GM12892 (cell line): ENCODE data around the gene BASP1.
"Not testable (repeated sequence)": the region's sequence is repeated elsewhere in the genome, so short reads cannot be mapped to it uniquely, and the experiment has no call there.

Experiments used
- DNase-seq: peaks from one replicate; pipeline ENCODE4 v3.0.0; 2011; ENCODE audit not compliant: insufficient read length
- FAIRE-seq: peaks from 2 replicates; lab custom pipeline; 2011; peaks lifted over from hg19 to GRCh38; lab: Jason Lieb, UNC
- POLR2A ChIP-seq: IDR thresholded peaks from 2 replicates; pipeline ENCODE4 v1.6.1; 2011; ENCODE audit warnings: low read depth, low read length, control low read depth
- POLR2AphosphoS5 ChIP-seq: IDR thresholded peaks from 2 replicates; pipeline ENCODE4 v1.6.1; 2011; ENCODE audit warnings: low read depth, low read length, control low read depth
- TAF1 ChIP-seq: IDR thresholded peaks from 2 replicates; pipeline ENCODE4 v1.6.1; 2011; ENCODE audit warnings: low read depth, mild to moderate bottlenecking, control low read depth, low read length, borderline replicate concordance

BASP1 gene

DNA sequence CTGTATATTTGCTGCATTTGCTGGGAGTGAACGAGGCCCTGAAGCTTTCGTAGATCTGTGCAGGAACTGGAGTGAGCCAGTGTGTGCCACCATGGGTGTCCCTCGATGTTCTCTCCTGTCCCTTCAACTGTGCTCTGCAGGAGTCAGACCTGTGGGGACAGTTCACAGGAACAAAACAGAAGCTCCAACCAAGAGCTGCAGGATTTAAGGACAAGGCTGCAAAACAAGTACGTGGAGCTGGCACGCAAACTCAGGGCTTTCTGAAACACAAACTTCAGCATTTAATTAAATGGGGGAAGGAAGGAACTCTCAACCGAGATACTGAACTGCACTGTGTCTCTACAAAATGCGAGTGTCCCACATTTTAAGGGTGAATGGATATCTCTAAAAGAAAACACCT is 24.2 kb downstream of the BASP1 start:
- no peak for FAIRE-seq
- no peak for TF ChIP-seq POLR2AphosphoS5
- TF ChIP-seq POLR2A: no peak
- no peak for TF ChIP-seq TAF1

DNA sequence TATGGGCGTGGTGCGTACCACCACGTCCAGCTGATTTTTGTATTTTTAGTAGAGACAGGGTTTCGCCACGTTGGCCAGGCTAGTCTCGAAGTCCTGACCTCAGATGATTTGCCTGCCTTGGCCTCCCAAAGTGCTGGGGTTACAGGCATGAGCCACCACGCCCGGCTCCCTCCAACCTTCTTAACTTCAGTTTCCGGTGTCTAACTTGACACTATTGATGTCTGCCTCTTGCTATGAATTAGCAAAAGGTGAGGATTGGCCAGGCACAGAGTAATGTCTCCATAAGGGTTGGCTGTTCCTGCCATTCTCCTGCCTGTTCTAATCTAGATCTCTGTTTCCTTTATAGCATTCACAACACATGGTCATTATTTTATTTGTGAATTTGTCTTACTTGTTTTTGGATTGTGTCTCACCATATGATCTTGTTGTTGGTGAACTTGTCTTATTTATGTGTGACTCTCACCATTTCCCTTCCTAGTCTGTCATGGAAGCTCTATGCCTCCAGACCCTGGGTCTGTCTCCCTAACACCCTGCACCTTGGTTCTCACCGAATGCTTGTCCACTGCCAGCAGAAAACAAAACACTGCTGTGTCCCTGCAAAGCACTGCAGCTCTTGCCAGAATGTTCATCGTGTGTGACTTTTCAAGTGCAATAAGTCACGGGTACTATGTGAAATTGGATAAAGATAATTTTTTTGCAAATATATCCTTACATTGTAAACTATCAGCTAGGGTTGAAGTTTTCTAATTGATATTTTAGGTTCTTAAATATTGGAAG is 26.0 kb downstream of the BASP1 start:
- DNase-seq: no peak
- FAIRE-seq: no peak
- TF ChIP-seq POLR2A (no peak), POLR2AphosphoS5 (no peak), TAF1 (no peak)

More for the DNA sequence above, 24.2 kb downstream of the BASP1 start:
- no peak for DNase-seq

DNA sequence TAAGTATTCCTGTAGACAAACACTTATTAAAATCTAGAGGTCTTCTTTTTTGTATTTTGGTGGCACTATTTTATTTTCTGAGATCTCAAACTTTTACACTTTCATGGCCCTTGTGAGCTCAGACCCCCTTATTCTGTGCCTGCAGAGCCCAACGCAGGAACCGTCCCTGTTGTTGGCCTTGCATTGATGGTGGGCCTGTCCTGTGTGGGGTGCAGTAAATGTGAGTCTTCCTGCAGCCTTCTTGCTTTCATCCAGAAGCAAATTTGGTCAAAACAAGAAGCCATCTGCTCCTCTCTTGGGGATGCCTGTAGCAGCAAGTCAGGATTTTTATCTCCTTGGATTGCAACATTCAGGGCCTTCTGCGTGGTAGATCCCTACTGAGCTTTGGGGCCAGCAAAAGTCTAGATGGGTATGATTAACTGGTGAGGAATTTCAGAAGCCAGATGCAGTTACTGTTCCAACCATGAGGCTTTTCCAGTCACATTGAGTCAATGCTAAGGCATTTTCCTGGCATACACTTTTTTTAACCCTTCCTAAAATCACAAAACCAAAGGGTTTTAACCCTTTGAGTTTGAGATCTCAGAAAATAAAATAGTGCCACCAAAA is 31.7 kb downstream of the BASP1 start:
- FAIRE-seq: no peak
- no peak for DNase-seq
- TF ChIP-seq POLR2A: no peak
- TF ChIP-seq TAF1: no peak
- no peak for TF ChIP-seq POLR2AphosphoS5

DNA sequence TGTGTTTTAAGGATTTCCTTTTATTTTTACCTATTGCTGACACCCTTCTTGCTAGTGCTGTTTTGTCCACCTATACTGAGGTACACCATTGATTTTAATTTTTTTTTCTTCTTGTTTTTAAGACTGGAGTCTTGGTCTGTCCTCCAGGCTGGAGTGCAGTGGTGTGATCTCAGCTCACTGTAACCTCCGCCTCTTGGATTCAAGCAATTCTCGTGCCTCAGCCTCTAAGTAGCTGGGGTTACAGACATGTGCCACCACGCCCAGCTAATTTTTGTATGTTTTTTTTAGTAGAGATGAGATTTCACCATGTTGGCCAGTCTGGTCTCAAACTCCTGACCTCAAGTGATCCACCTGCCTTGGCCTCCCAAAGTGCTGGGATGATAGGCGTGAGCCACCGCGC is 32.4 kb downstream of the BASP1 start:
- not testable (repeated sequence) for FAIRE-seq, DNase-seq

DNA sequence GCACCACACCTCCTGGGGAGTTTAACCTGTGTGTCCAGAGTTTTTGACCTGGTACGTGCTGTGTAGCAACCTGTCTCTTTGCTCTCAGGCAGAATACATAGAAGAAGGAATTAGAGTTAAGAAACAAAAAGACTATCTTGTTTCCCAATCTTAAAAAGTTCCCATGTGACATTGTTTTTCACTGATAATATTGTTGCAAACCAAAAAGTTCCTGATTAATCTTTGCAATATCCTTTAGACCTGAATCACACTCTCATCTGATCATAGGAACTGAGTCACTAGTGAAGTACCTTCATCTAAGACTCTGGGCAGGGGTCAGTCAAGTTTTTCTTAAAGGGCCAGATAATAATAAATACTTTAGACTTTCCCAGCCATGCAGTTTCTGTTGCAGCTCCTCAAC is 35.1 kb downstream of the BASP1 start:
- FAIRE-seq (no peak), DNase-seq (no peak)
- no peak for TF ChIP-seq POLR2A
- 0 out of 2 replicates have a peak, but pooled peaks have one; percentile 21 for TF ChIP-seq POLR2AphosphoS5
- TF ChIP-seq TAF1: no peak

DNA sequence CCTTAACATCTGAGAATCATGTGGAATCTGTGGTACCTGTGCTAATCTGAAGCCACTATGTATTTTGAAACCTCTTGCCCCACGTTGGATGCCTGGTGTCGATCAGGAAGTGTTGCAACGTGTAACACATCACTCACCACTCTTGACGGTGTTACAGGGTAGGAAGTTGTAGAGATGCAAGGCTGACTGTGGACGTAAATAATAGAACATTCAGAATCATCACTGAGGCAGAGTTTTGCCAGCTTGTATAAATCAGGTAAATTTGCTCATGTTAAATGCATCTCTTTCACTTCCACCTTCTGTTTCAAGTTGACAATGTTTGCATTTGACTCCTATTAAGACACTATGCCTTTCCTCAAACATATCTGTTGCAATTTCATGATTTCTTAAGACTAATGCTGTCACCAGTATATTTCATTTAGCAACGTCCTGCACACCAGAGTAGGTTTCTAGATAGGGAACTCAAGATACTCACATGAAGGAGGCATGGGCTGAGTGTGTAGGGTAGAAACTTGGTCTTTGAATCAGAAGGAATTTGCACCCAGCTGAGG is 38.1 kb downstream of the BASP1 start:
- TF ChIP-seq POLR2AphosphoS5 (0 out of 2 replicates have a peak, but pooled peaks have one; percentile 31), TAF1 (no peak)
- DNase-seq (no peak), FAIRE-seq (peak; percentile 57)

DNA sequence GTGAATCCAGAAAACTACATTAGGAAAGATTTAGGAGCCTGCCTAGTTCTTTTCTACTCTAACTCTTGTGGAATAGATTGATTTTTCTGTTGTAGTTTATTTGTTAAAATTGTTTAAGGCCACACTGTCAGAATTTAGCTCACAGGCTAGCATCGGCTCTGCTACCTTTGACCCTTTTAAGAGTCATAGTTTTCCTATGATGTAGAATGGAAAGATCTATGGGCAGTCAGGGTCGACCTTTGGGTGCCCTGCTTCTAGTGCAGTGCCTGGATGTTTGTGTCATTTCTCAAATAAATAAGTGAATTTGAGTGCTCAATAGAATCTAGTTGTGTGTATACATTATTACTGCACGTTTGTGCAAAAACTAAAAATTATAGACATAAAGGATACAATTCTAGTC is 38.7 kb downstream of the BASP1 start:
- FAIRE-seq (no peak), DNase-seq (no peak)
- no peak for TF ChIP-seq POLR2AphosphoS5
- no peak for TF ChIP-seq TAF1
- no peak for TF ChIP-seq POLR2A

DNA sequence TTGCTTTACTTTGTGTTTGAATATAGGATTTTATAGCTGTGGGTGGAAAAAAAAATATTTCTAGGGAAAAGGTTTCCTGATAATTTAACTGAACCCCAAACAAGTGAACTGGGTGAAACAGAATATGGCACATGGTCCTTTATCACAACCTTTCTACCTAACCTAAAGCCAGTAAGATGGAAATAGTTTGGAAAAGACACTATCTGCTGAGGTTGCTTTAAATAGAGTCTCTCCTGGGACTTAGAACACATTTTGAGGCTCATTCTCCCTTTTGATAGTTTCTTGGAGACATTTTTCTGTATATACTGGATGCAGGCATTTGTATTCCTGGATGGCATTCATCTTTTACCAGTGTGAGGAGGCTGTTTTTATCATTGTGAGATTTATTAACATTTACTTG is 39.4 kb downstream of the BASP1 start:
- TF ChIP-seq POLR2A: no peak
- TF ChIP-seq POLR2AphosphoS5: no peak
- no peak for TF ChIP-seq TAF1
- no peak for DNase-seq
- no peak for FAIRE-seq

DNA sequence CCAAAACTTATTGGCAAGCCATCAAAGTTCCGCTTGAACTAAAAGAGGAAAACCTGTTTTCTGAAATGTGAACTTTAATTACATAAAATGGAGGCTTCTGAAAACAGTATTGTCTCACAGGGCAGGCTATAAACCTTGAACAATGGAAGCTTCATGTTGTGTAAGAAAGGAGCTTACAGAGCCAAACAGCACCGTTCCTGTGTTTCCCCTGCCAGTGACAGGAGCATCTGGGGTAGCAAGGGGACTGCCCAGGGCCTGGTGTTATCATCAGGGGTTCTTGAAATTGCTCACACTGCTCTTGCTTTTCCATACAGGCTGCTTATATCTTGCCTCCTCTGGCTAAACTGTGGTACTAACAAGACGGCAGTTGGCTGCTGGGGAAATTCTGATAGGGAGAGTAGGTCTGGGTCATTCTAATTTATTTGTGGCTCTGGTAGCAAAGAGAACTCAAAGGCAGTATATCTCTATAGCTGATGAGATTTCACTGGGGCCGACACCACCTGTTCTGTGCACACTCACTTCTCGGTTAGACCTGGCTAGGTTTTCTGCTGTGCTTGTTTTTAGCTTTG is 40.4 kb downstream of the BASP1 start:
- FAIRE-seq (peak; percentile 84), DNase-seq (no peak)
- peak; percentile 64 for TF ChIP-seq POLR2A
- TF ChIP-seq POLR2AphosphoS5: peak; percentile 69
- no peak for TF ChIP-seq TAF1

DNA sequence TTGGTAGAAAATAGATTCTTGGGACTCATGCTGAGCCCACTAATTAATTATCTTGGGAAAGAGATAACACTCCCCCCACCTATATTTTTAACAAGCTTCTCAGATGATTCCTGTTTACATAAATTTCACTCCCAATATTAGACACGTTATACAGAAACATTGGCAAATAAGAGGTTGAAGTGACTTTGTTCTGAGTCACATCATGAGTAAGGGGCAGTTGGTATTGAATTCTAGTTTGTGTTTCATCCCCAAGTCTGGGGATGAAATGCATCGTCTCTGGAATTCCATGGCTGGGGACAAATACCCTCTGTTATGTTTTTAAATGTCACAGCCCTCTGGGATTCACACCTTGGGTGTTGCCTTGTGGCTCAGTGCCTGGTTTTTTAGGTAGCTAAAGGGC is 41.0 kb downstream of the BASP1 start:
- no peak for TF ChIP-seq TAF1
- TF ChIP-seq POLR2A: no peak
- no peak for FAIRE-seq
- no peak for DNase-seq

DNA sequence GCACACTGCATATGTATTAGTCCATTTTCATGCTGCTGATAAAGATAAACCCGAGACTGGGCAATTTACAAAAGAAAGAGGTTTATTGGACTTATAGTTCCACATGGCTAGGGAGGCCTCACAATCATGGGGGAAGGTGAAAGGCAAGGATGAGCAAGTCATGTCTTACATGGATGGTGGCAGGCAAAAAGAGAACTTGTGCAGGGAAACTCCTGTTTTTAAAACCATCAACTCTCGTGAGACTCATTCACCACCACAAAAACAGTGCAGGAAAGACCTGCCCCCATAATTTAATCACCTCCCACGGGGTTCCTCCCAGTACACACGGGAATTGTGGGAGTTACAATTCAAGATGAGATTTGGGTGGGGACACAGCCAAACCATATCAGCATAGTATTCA is 41.6 kb downstream of the BASP1 start:
- not testable (repeated sequence) for DNase-seq, FAIRE-seq

DNA sequence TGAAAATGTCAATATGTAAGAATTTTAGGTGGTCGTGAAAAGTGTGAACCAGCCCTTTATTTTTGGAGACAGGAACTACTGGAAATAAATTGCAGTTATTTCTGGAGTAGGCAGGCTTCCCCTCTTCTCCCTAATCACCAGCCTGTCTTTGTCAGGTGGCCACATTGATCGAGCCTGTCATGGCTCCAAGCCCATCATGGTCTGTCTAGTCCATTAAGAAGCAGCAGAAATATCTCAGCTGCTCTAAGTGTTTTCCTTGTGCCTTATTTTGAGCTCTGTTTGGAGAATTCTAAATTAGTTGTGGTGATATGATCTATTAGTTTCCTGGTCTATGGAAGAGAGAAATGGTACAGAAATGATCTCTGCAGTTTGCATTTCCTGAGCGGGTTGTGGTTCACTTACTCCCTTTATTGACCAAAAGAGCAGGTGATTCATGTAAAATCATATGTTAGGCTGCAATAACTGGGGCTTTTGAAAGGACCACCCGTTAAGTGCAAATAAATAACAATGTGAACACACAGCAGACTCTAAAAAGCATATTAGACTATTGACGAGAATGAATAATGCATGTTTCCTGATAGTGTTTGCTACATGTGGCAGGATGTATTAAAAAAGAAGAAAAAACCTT is 42.3 kb downstream of the BASP1 start:
- DNase-seq (no peak), FAIRE-seq (no peak)
- TF ChIP-seq POLR2AphosphoS5 (no peak), POLR2A (no peak), TAF1 (no peak)
